ENCODE measurements around the gene RTN3. TPM values are rescaled to one million over a fixed set of nuclear protein-coding genes. Genes with fewer than 3 reads are reported as not detected.
"Not testable (repeated sequence)": the region's sequence is repeated elsewhere in the genome, so short reads cannot be mapped to it uniquely, and the experiment has no call there.

The RTN3 gene
- total and polyA plus RNA-seq, 5 experiments from 2014 or later: 28.0 to 43.1 (median 39.0) TPM

GRCh38 chr11:63683133-63683991 lies 2.1 kb downstream of the RTN3 start:
- Mint-ChIP-seq H3K4me3 (peak overlapping the region; percentile 89 to 97 (median 92)), H3K27me3 (no peaks in the 10 kb centered on the region), H3K27ac (peak overlapping the region in 6 of 10 donors; percentile 31 to 96 (median 71)), H3K4me1 (peaks cover 19 to 38% (median 31%) of the 10 kb centered on the region in 4 donors), H3K9me3 (peaks cover 0 to 1% (median 0%) of the 10 kb centered on the region in 9 donors), H3K36me3 (peaks cover 0 to 3% (median 0%) of the 10 kb centered on the region in 3 donors)
- DNase-seq (no peak), ATAC-seq (no peak)
- POLR2A ChIA-PET: interaction anchor here (0.5 to 2.6 kb wide), 4 partner anchors 12 to 301 kb away, joined by 3 to 38 read pairs (median 3); partner anchors contain the start of gene ATL3

GRCh38 chr11:63685158-63685721 lies 3.9 kb downstream of the RTN3 start:
- POLR2A ChIA-PET: interaction anchor here (0.6 to 0.7 kb wide), 2 partner anchors 15 to 666 kb away, joined by 3 to 6 read pairs; no protein-coding TSS in a partner anchor
- not testable (repeated sequence) for H3K4me3 Mint-ChIP-seq, H3K36me3 Mint-ChIP-seq, ATAC-seq, H3K9me3 Mint-ChIP-seq, DNase-seq, H3K27ac Mint-ChIP-seq, H3K27me3 Mint-ChIP-seq
- peaks cover 21 to 47% (median 37%) of the 10 kb centered on the region in 4 donors for H3K4me1 Mint-ChIP-seq

GRCh38 chr11:63686926-63687325 lies 5.6 kb downstream of the RTN3 start:
- DNase-seq: no peak
- Mint-ChIP-seq H3K4me3 (no peak overlapping the region), H3K36me3 (peaks cover 0 to 5% (median 0%) of the 10 kb centered on the region in 3 donors), H3K4me1 (peaks cover 21 to 44% (median 30%) of the 10 kb centered on the region in 4 donors), H3K27ac (no peak overlapping the region), H3K9me3 (no peaks in the 10 kb centered on the region), H3K27me3 (no peaks in the 10 kb centered on the region)
- POLR2A ChIA-PET: interaction anchor here (0.7 kb wide), 1 partner anchor 27 kb away, joined by 4 read pairs; no protein-coding TSS in a partner anchor
- no peak for ATAC-seq

GRCh38 chr11:63687845-63688244 lies 6.5 kb downstream of the RTN3 start:
- POLR2A ChIA-PET: no interaction called here
- Mint-ChIP-seq H3K27me3 (no peaks in the 10 kb centered on the region), H3K4me3 (no peak overlapping the region), H3K27ac (no peak overlapping the region), H3K36me3 (peaks cover 0 to 5% (median 0%) of the 10 kb centered on the region in 3 donors), H3K9me3 (no peaks in the 10 kb centered on the region), H3K4me1 (peaks cover 13 to 34% (median 21%) of the 10 kb centered on the region in 4 donors)
- DNase-seq (no peak), ATAC-seq (no peak)

GRCh38 chr11:63694596-63694995 lies 13.3 kb downstream of the RTN3 start:
- POLR2A ChIA-PET: interaction anchor here (0.5 to 0.6 kb wide), 2 partner anchors 9 to 83 kb away, joined by 4 to 6 read pairs; no protein-coding TSS in a partner anchor
- Mint-ChIP-seq H3K27me3 (no peaks in the 10 kb centered on the region), H3K4me3 (no peak overlapping the region), H3K9me3 (no peaks in the 10 kb centered on the region), H3K27ac (peak overlapping the region in 2 of 10 donors; percentile 15 to 40), H3K4me1 (peaks cover 7 to 15% (median 11%) of the 10 kb centered on the region in 4 donors), H3K36me3 (peaks cover 0 to 11% (median 2%) of the 10 kb centered on the region in 3 donors)
- ATAC-seq (no peak), DNase-seq (no peak)

GRCh38 chr11:63698976-63699733 lies 17.9 kb downstream of the RTN3 start:
- Mint-ChIP-seq H3K4me3 (no peak overlapping the region), H3K4me1 (peaks cover 0 to 11% (median 8%) of the 10 kb centered on the region in 4 donors), H3K27me3 (no peaks in the 10 kb centered on the region), H3K9me3 (no peaks in the 10 kb centered on the region), H3K36me3 (peaks cover 0 to 15% (median 6%) of the 10 kb centered on the region in 3 donors), H3K27ac (peak overlapping the region in 1 of 10 donors; percentile 3)
- POLR2A ChIA-PET: no interaction called here
- DNase-seq (no peak), ATAC-seq (no peak)

GRCh38 chr11:63699896-63700295 lies 18.6 kb downstream of the RTN3 start:
- ATAC-seq (no peak), DNase-seq (no peak)
- H3K4me3 Mint-ChIP-seq: no peak overlapping the region

GRCh38 chr11:63705526-63705925 lies 24.2 kb downstream of the RTN3 start:
- ATAC-seq: no peak
- Mint-ChIP-seq H3K9me3 (no peaks in the 10 kb centered on the region), H3K27ac (peak overlapping the region in 1 of 10 donors; percentile 15), H3K4me1 (peaks cover 0 to 6% (median 3%) of the 10 kb centered on the region in 4 donors), H3K27me3 (no peaks in the 10 kb centered on the region), H3K36me3 (peaks cover 0 to 4% (median 3%) of the 10 kb centered on the region in 3 donors), H3K4me3 (no peak overlapping the region)
- DNase-seq: no peak
- POLR2A ChIA-PET: interaction anchor here (0.8 kb wide), 1 partner anchor 35 kb away, joined by 3 read pairs; the partner anchor contains the start of gene ATL3

More at GRCh38 chr11:63699896-63700295, 18.6 kb downstream of the RTN3 start:
- H3K27me3 Mint-ChIP-seq: no peaks in the 10 kb centered on the region
- POLR2A ChIA-PET: no interaction called here
- no peaks in the 10 kb centered on the region for H3K9me3 Mint-ChIP-seq
- H3K4me1 Mint-ChIP-seq: peaks cover 0 to 14% (median 10%) of the 10 kb centered on the region in 4 donors
- H3K36me3 Mint-ChIP-seq: peaks cover 0 to 15% (median 6%) of the 10 kb centered on the region in 3 donors
- H3K27ac Mint-ChIP-seq: peak overlapping the region in 1 of 10 donors; percentile 3

GRCh38 chr11:63708764-63709163 lies 27.5 kb downstream of the RTN3 start:
- Mint-ChIP-seq H3K27ac (no peak overlapping the region), H3K4me3 (no peak overlapping the region), H3K9me3 (no peaks in the 10 kb centered on the region), H3K27me3 (no peaks in the 10 kb centered on the region), H3K36me3 (peaks cover 0 to 2% (median 0%) of the 10 kb centered on the region in 3 donors), H3K4me1 (peaks cover 0 to 6% (median 3%) of the 10 kb centered on the region in 4 donors)
- no peak for ATAC-seq
- POLR2A ChIA-PET: no interaction called here
- DNase-seq: no peak

GRCh38 chr11:63709336-63709884 lies 28.1 kb downstream of the RTN3 start:
- Mint-ChIP-seq H3K36me3 (peaks cover 0 to 3% (median 0%) of the 10 kb centered on the region in 3 donors), H3K9me3 (no peaks in the 10 kb centered on the region), H3K27ac (no peak overlapping the region), H3K4me1 (peaks cover 0 to 6% (median 3%) of the 10 kb centered on the region in 4 donors), H3K4me3 (no peak overlapping the region), H3K27me3 (no peaks in the 10 kb centered on the region)
- no peak for DNase-seq
- ATAC-seq: no peak
- POLR2A ChIA-PET: no interaction called here

- H3K27me3 Mint-ChIP-seq: no peaks in the 10 kb centered on the region
- H3K4me3 Mint-ChIP-seq: no peak overlapping the region
- H3K4me1 Mint-ChIP-seq: peaks cover 0 to 4% (median under 1%) of the 10 kb centered on the region in 4 donors
- H3K9me3 Mint-ChIP-seq: no peaks in the 10 kb centered on the region
- DNase-seq: no peak
- ATAC-seq: no peak
- peaks cover 0 to 6% (median 0%) of the 10 kb centered on the region in 3 donors for H3K36me3 Mint-ChIP-seq
- no peak overlapping the region for H3K27ac Mint-ChIP-seq
- POLR2A ChIA-PET: no interaction called here
Measured at GRCh38 chr11:63710476-63711217, 29.3 kb downstream of the RTN3 start.
